OCI-LY1 (cell line): Measurements from ENCODE around the gene TRPM4.

Experiments used
- H2AFZ ChIP-seq: fragments of 200-600 bp; sonication (generic), shearing (Covaris generic); 2 replicates; pipeline ENCODE4 v1.6.0; 2014; ENCODE audit warnings: antibody characterized with exemption, mild to moderate bottlenecking, low read length
- H3F3A ChIP-seq: fragments of 200-600 bp; sonication (generic), shearing (Covaris generic); 2 replicates; pipeline ENCODE4 v1.6.0; 2014; ENCODE audit warnings: mild to moderate bottlenecking, antibody characterized with exemption, low read length, moderate library complexity; ENCODE audit not compliant: insufficient read depth
- H3K27ac ChIP-seq: fragments of 200-600 bp; sonication (generic); 2 replicates; pipeline ENCODE4 v1.5.1; 2014; ENCODE audit warnings: low read length, mixed run types, mild to moderate bottlenecking, low read depth; ENCODE audit not compliant: poor library complexity, severe bottlenecking
- H3K27me3 ChIP-seq: fragments of 200-600 bp; sonication (generic); 2 replicates; pipeline ENCODE4 v1.6.0; 2014; ENCODE audit warnings: antibody characterized with exemption, mild to moderate bottlenecking, low read length, moderate library complexity; ENCODE audit not compliant: insufficient read depth
- H3K36me3 ChIP-seq: fragments of 200-600 bp; sonication (generic); 2 replicates; pipeline ENCODE4 v1.6.1; 2014; ENCODE audit warnings: mild to moderate bottlenecking, antibody characterized with exemption, low read length, moderate library complexity, mixed read lengths; ENCODE audit not compliant: insufficient read depth
- H3K4me1 ChIP-seq: fragments of 200-600 bp; sonication (generic); 2 replicates; pipeline ENCODE4 v1.5.1; 2014; ENCODE audit warnings: mild to moderate bottlenecking, low read length, moderate library complexity; ENCODE audit not compliant: insufficient read depth, severe bottlenecking
- H3K4me2 ChIP-seq: fragments of 200-600 bp; sonication (generic), shearing (Covaris generic); 2 replicates; pipeline ENCODE4 v1.6.1; 2014; ENCODE audit warnings: low read length
- H3K4me3 ChIP-seq: fragments of 200-600 bp; sonication (generic); 2 replicates; pipeline ENCODE4 v1.5.1; 2014; ENCODE audit warnings: low read length, low read depth, mild to moderate bottlenecking, mixed read lengths; ENCODE audit not compliant: poor library complexity, severe bottlenecking
- H3K79me2 ChIP-seq: fragments of 200-600 bp; shearing (Covaris generic); 2 replicates; pipeline ENCODE4 v1.6.1; 2016; ENCODE audit warnings: mixed run types, low read length, mixed read lengths; ENCODE audit not compliant: insufficient read depth
- H3K9ac ChIP-seq: fragments of 200-600 bp; sonication (generic), shearing (Covaris generic); 2 replicates; pipeline ENCODE4 v1.6.1; 2014; ENCODE audit warnings: mild to moderate bottlenecking, low read length, mixed read lengths
- H3K9me2 ChIP-seq: fragments of 200-600 bp; sonication (generic), shearing (Covaris generic); 2 replicates; pipeline ENCODE4 v1.6.1; 2014; ENCODE audit warnings: low read depth, mild to moderate bottlenecking, low read length, mixed read lengths
- H3K9me3 ChIP-seq: fragments of 200-600 bp; shearing (Covaris generic); 2 replicates; pipeline ENCODE4 v1.6.1; 2014; ENCODE audit warnings: low read length, mixed read lengths
- H4K20me1 ChIP-seq: fragments of 200-600 bp; sonication (generic), shearing (Covaris generic); 2 replicates; pipeline ENCODE4 v1.6.0; 2016; ENCODE audit warnings: mild to moderate bottlenecking, low read length; ENCODE audit not compliant: insufficient read depth
- EZH2 ChIP-seq: fragments of 200-600 bp; sonication (generic), shearing (Covaris generic); IDR thresholded peaks from 2 replicates; pipeline ENCODE4 v1.8.0; 2017; ENCODE audit warnings: borderline replicate concordance, mixed run types, mild to moderate bottlenecking, antibody characterized with exemption, low read length, moderate library complexity, mixed read lengths
- TF ChIP-seq, protein P1 (sequence below): fragments of 200-600 bp; sonication (generic), shearing (Covaris generic); IDR thresholded peaks from 2 replicates; pipeline ENCODE4 v1.5.1; 2017; ENCODE audit warnings: mild to moderate bottlenecking, antibody characterized with exemption, low read length, moderate library complexity, mixed read lengths

The TRPM4 gene

DNA sequence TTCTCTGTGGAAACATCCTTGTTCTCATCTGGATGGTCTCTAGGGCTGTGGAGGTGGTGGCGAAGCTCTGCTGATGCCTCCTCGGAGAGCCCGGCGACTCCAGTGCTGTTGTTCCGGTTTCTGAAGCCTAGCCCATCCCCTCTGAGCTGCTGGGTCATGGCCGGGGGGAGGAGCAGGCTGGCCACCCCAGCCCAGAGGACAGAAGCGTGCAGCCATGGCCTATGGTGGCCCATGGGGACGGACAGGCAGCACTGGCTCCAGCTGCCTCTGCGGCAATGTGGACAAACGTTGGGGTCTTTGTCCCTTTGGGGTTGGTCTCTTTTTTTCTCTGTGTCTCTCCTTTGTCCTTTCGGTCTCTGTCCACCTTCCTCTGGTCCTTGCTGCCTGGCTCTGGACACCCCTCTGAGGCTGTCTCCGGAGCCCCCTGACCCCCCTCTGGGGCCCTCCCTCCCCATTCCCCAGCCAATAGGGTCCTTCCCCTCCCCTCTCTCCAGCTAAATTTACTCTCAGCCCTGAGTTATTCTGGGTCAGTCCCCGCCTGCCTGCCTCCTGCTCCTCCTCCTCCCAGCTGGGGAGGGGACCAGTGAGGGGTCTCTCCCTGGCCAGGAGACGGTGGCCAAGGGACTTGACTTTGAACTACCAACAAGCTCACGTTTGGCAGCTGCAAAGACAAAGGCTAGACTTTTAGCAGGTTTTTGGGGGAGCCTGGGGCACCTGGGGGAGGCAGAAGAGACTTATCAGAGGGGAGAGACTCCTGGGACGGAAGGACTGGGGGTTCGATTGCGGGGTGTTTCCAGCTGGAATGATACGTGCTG is 2.4 kb upstream of the TRPM4 start, which contains the start of gene HRC:
Gene HRC, minus strand, starts transcription at position 392 of the 815 bp plus-strand sequence. Its CDS starts 159 bp downstream, at position 233.
- peaks cover 15% of the 10 kb centered on the region for H3K4me1 ChIP-seq
- H4K20me1 ChIP-seq, result no peaks in the 10 kb centered on the region
- H3K4me3 ChIP-seq, result no peak within 1 kb of the TSS
- peaks cover 3% of the 10 kb centered on the region; the same call in 1 of the 2 replicates for H3K27me3 ChIP-seq
- no peak for TF ChIP-seq EZH2
- TF ChIP-seq, protein P1, sequence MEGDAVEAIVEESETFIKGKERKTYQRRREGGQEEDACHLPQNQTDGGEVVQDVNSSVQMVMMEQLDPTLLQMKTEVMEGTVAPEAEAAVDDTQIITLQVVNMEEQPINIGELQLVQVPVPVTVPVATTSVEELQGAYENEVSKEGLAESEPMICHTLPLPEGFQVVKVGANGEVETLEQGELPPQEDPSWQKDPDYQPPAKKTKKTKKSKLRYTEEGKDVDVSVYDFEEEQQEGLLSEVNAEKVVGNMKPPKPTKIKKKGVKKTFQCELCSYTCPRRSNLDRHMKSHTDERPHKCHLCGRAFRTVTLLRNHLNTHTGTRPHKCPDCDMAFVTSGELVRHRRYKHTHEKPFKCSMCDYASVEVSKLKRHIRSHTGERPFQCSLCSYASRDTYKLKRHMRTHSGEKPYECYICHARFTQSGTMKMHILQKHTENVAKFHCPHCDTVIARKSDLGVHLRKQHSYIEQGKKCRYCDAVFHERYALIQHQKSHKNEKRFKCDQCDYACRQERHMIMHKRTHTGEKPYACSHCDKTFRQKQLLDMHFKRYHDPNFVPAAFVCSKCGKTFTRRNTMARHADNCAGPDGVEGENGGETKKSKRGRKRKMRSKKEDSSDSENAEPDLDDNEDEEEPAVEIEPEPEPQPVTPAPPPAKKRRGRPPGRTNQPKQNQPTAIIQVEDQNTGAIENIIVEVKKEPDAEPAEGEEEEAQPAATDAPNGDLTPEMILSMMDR, result no peak
- H3K36me3 ChIP-seq, result no peaks in the 10 kb centered on the region
- no peaks in the 10 kb centered on the region for H3F3A ChIP-seq
- no peak within 1 kb of the TSS for H3K27ac ChIP-seq
- no peaks in the 10 kb centered on the region for H3K9me3 ChIP-seq
- no peak within 1 kb of the TSS for H2AFZ ChIP-seq
- H3K9ac ChIP-seq, result no peak within 1 kb of the TSS
- no peaks in the 10 kb centered on the region for H3K9me2 ChIP-seq
- H3K79me2 ChIP-seq, result no peaks in the 10 kb centered on the region
- no peak within 1 kb of the TSS for H3K4me2 ChIP-seq

DNA sequence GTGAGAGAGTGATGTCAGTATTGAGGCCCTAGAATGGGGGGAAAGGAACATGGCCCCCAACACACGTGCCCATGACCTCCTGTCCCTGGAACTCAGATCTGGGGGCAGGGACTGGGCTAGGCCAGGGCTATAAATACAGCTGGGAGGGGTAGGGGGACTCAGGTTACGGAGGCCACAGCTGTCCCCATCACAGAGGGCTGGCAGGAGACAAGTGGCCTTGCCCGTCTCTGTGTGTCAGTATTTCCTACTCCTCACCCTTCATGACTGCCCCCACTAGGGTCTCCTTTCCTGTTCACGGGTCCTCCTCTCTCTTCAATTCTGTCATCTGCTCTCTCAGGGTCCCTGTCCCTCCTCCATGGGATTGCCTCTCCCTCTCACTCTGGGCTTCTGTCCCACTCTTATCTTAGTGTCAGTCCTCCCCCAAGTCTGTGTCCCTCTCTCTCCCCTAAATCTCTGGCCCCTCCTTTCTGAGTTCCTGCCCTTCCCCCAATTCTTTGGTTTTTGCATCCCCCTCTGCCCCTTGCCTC is 1.7 kb upstream of the TRPM4 start:
- Histone ChIP-seq H3K9me3 (no peaks in the 10 kb centered on the region), H3K79me2 (no peaks in the 10 kb centered on the region), H3K4me1 (peaks cover 10% of the 10 kb centered on the region), H3K9me2 (no peaks in the 10 kb centered on the region), H3K9ac (no peak overlapping the region), H3F3A (no peaks in the 10 kb centered on the region), H3K27ac (no peak overlapping the region), H3K36me3 (no peaks in the 10 kb centered on the region), H3K27me3 (peaks cover 3% of the 10 kb centered on the region; the same call in 1 of the 2 replicates), H3K4me2 (no peak overlapping the region), H4K20me1 (no peaks in the 10 kb centered on the region), H2AFZ (no peak overlapping the region), H3K4me3 (no peak overlapping the region)
- no peak for TF ChIP-seq EZH2
- TF ChIP-seq, protein P1, result no peak

DNA sequence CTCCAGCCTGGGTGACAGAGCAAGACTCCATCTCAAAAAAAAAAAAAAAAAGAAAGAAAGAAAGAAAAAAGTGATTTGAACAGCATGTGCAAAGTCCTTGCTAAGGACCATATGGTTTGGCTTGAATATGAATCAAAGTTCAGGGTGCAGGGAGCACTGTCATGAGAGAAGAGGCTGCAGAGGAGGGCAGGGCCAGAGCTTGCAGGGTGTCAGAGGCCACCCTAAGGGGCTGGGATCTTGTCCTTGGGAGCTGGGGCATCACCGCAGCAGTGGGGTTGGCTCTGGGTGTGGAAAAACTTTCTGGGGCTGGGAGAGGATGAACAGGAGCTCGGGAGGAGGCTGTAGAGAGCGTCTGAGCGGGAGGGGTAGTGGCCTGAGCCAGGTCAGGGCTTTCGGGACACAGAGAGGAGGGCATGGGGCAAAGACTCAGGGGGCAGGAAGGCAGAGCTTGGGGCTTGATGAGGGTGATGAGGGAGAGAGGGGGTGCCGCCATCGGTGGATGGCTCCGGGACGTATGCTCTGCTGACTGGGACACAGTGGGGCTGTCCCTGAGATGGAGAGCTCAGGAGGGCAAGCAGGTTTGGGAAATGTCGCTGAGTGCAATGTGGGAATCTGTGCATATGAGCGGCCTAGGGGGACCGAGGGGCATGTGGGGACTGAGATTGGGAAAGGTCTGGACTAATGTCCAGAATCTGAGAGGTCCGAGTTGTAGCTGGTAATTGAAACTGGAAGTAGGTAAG is 3.0 kb downstream of the TRPM4 start:
- Histone ChIP-seq H3K9me3 (no peaks in the 10 kb centered on the region), H4K20me1 (no peaks in the 10 kb centered on the region), H2AFZ (no peak overlapping the region), H3K79me2 (no peaks in the 10 kb centered on the region), H3K27me3 (0 out of 2 replicates have a peak, but pooled peaks cover 3% of the 10 kb centered on the region), H3K9me2 (no peaks in the 10 kb centered on the region), H3K4me3 (no peak overlapping the region), H3K4me2 (no peak overlapping the region), H3K4me1 (no peaks in the 10 kb centered on the region), H3K9ac (no peak overlapping the region), H3K36me3 (no peaks in the 10 kb centered on the region), H3K27ac (no peak overlapping the region), H3F3A (no peaks in the 10 kb centered on the region)
- TF ChIP-seq EZH2, result no peak
- TF ChIP-seq, protein P1, result no peak
